Activated CD8-positive, alpha-beta memory T cell treated with anti-CD3 and anti-CD28 coated beads for 1 hour (primary cell): Measurements from ENCODE around the gene RASGEF1C.

ENCODE experiments used
- DNase-seq, 2 donors: peaks; one replicate each; pipeline ENCODE4 v3.0.0-alpha.2; 2020; ENCODE audit warnings: low read depth in 1 of 2; ENCODE audit errors: extremely low read depth in 1 of 2

Gene RASGEF1C

GRCh38 chr5:180161420-180162303, 47.3 kb downstream of the RASGEF1C start:
- no peak for DNase-seq

GRCh38 chr5:180160789-180161188, 48.2 kb downstream of the RASGEF1C start:
- DNase-seq, result no peak

GRCh38 chr5:180160215-180160614, 48.8 kb downstream of the RASGEF1C start:
- DNase-seq, result no peak

- no peak for DNase-seq
Observed at GRCh38 chr5:180159756-180160155, 49.3 kb downstream of the RASGEF1C start.

GRCh38 chr5:180157866-180158265, 51.1 kb downstream of the RASGEF1C start:
- DNase-seq, result no peak

- no peak for DNase-seq
Observed at GRCh38 chr5:180156141-180156540, 52.9 kb downstream of the RASGEF1C start.

- DNase-seq, result no peak
Observed at GRCh38 chr5:180155365-180155926, 53.6 kb downstream of the RASGEF1C start.

- no peak for DNase-seq
Observed at GRCh38 chr5:180154821-180155364, 54.1 kb downstream of the RASGEF1C start.

GRCh38 chr5:180153991-180154390, 55.0 kb downstream of the RASGEF1C start:
- no peak for DNase-seq

- DNase-seq, result no peak
Observed at GRCh38 chr5:180153099-180153498, 55.9 kb downstream of the RASGEF1C start.

GRCh38 chr5:180143656-180144364, 65.2 kb downstream of the RASGEF1C start:
- DNase-seq, result no peak

- no peak for DNase-seq
Observed at GRCh38 chr5:180142824-180143610, 66.0 kb downstream of the RASGEF1C start.

- DNase-seq, result no peak
Observed at GRCh38 chr5:180142021-180142765, 66.8 kb downstream of the RASGEF1C start.

- DNase-seq, result no peak
Observed at GRCh38 chr5:180141068-180141660, 67.8 kb downstream of the RASGEF1C start.

- no peak for DNase-seq
Observed at GRCh38 chr5:180140571-180140970, 68.4 kb downstream of the RASGEF1C start.

GRCh38 chr5:180140079-180140554, 68.9 kb downstream of the RASGEF1C start:
- DNase-seq, result no peak

GRCh38 chr5:180139731-180140055, 69.3 kb downstream of the RASGEF1C start:
- DNase-seq, result no peak

- DNase-seq, result no peak
Observed at GRCh38 chr5:180138976-180139730, 69.9 kb downstream of the RASGEF1C start.
